ENCODE data around the gene MBTD1.

The MBTD1 gene

DNA sequence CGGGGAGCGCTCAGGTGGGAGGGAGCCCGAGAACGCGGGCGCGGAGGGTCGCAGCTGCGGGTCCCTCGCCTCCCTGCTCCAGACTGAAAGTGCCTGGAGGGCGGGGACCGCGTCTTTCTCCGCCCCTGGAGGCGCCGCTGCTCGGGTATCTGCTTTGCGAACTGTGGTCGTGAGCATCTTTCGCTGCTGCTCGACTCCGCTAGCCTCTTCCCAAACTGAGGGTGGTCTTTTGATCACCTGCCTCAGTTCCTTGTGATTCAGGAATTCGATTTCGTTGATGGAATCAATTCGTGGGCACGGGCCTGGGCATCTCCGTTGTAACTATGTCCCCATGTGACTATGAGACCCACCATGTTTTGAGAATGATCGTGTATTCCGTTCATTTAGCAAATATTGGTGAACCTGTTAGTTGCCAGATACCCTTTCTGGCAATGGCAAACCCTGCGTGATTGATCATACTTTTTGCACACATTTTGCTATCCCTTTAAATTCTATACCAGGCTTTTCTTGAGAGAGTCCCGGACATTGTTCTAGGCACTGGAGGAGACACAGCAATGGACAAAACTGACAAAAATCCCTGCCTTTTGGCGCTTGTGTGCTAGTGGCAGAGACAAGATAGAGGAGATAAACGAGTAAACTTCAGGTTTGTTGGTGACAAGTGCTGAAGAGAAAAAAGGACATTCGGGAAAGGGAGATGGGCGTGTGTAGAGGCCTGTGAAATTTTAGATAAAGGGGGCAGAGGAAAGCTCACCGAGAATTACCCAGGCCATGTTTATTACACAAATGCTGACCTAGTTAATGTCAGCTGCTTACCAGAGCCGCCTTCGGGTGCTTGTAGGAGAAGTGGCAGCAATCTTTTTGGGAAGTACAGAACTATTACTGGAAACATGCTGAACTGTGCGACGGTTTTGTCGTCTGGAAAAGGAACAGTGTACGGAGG, 1.4 kb upstream of the MBTD1 start:
- TF ChIP-seq, protein P1, sequence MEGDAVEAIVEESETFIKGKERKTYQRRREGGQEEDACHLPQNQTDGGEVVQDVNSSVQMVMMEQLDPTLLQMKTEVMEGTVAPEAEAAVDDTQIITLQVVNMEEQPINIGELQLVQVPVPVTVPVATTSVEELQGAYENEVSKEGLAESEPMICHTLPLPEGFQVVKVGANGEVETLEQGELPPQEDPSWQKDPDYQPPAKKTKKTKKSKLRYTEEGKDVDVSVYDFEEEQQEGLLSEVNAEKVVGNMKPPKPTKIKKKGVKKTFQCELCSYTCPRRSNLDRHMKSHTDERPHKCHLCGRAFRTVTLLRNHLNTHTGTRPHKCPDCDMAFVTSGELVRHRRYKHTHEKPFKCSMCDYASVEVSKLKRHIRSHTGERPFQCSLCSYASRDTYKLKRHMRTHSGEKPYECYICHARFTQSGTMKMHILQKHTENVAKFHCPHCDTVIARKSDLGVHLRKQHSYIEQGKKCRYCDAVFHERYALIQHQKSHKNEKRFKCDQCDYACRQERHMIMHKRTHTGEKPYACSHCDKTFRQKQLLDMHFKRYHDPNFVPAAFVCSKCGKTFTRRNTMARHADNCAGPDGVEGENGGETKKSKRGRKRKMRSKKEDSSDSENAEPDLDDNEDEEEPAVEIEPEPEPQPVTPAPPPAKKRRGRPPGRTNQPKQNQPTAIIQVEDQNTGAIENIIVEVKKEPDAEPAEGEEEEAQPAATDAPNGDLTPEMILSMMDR (IDR thresholded peaks at IDR 0.05; ENCODE audit: control insufficient read depth, insufficient read depth, low read depth, low read length, missing control alignments) = no peak
- DNase-seq (ENCODE audit: low read depth) = no peak
- peak overlapping the region; percentile 66 for H3K4me3 ChIP-seq (ENCODE audit: control insufficient read depth, low read depth, low read length)

DNA sequence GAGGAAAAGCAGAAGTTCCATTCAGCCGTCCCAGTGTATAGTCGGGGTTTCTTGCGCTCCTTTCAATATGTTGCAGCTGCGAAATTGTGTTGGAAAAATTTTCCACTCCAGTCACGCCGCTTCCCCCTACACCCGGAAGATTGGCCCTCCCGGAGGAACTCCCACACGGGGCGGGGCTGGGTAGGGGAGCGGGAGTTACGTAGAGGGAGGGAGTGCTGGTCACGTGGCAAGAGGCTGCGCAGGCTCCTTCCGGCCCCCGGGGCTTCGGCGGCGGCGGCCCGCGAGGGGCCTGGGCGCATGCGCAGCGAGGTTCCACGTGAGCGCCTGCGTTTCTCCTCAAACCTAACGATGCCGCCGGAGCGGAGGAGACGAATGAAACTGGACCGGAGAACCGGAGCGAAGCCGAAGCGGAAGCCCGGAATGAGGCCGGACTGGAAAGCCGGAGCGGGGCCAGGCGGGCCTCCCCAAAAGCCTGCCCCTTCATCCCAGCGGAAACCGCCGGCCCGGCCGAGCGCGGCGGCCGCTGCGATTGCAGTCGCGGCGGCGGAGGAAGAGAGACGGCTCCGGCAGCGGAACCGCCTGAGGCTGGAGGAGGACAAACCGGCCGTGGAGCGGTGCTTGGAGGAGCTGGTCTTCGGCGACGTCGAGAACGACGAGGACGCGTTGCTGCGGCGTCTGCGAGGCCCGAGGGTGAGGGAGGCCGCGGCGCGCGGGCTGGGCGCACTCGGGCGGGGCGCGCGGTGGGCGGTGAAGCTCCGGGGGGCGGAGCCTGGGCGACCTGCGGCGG, 581 bp upstream of the MBTD1 start, which contains the start of gene UTP18:
TSS of gene UTP18 (plus strand) at position 310 of the 787 bp plus-strand sequence. CDS start at position 349, 39 bp downstream.
- H3K4me3 ChIP-seq (ENCODE audit: control insufficient read depth, low read depth, low read length) = peak within 1 kb of the TSS; percentile 79
- DNase-seq (ENCODE audit: low read depth) = peak; percentile 93
- TF ChIP-seq, protein P1 (IDR thresholded peaks at IDR 0.05; ENCODE audit: control insufficient read depth, insufficient read depth, low read depth, low read length, missing control alignments) = no peak

DNA sequence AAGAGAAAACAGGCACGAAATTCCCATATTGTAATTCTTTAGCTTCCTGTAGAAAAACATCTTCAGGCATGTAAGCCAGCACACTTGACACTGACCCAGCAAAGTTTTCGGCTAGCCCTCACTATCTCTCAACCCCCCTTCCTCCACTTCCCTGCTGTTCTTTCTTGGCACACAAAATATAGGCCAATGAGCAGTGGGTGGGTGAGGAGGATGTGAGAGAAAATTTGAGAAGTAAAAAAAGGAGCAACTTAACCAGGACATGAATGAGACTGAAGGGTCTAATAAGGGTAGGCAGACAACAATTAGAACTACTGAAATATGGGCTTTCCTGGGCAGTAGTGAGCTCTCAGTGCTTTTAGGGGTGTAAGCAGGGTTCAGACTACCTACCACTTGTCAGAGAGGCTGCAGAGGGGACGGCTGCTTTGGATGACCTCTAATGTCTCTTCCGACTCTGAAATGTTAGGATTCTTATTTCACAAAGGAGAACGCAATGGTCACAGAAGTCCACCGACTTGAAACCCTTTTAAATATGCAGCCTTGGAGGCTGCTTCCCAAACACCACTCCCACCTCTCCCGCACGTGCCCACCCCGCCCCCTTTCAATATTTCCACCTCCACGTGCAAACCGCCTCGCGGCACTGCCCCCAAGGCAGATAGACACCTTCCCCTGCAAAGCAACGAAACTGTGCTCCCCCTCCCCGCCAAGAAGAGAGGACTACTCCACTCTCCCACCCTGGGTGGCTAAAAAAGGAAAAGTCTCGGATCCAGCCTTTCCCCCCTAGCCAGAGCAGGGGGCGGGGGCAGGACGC, 889 bp downstream of the MBTD1 start:
- H3K4me3 ChIP-seq (ENCODE audit: control insufficient read depth, low read depth, low read length) = peak overlapping the region; percentile 79
- DNase-seq (ENCODE audit: low read depth) = no peak
- TF ChIP-seq, protein P1 (IDR thresholded peaks at IDR 0.05; ENCODE audit: control insufficient read depth, insufficient read depth, low read depth, low read length, missing control alignments) = no peak

DNA sequence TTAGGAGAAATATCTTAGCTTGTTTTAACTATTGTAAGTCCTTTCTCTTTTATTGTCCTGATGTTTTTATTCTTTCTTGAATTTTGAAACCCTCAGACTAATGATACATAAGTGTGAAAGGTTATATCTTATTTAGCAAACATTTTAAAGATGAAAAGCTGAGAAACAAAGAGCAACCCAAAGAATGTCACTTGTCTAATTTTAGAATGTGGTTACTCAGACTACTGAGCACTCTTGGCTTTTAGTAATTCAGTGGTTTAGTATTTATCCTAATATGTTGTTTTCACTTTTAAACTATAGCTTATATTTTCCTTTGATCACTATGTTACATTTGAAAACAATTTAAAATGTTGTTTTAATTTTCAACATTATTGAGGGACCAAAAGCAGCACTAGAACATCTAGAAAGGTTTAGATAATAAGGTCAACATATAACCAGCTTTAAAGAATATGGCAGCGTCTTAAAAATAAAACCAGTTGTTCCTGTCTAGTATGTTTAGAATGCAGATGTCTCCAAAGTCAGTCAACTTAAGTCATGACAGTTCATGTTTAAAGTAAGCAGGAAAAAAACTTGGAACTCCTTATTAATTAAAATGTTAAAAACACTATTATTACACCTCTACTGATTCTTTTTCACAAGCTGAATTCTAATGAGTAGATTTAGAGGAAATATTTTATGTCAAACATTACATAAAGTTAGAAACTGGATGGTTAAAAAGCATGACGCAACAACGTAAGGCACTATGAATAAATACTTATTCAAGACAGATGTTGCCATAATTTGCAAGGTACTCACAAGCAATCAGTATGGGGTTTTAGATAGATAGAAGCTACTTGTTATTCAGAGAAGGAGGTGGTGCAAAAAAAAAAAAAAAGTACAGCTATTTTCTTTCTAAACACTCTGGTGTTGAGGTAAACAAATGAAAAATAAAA, 2.4 kb downstream of the MBTD1 start:
- DNase-seq (ENCODE audit: low read depth) = peak; percentile 14
- H3K4me3 ChIP-seq (ENCODE audit: control insufficient read depth, low read depth, low read length) = no peak overlapping the region
- TF ChIP-seq, protein P1 (IDR thresholded peaks at IDR 0.05; ENCODE audit: control insufficient read depth, insufficient read depth, low read depth, low read length, missing control alignments) = no peak

DNA sequence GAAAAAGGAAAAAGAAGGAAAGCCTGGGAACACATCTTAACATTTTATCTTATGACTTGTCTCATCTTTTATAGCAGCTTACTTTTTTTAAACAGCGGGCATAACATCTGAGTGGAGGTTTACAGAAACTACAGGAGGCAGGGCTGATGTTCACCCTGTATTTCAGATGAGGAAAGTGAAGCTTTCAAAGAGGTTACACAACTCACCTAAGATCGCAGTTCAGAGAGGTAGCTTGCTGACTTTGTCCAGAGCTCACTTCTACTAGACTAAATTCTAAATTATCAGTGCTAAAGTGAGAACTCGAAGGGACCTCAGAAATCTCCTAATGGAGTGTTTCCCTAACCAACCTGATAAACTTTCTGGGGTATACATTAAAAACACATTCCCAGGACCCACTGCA, 3.7 kb downstream of the MBTD1 start:
- DNase-seq (ENCODE audit: low read depth) = no peak
- TF ChIP-seq, protein P1 (IDR thresholded peaks at IDR 0.05; ENCODE audit: control insufficient read depth, insufficient read depth, low read depth, low read length, missing control alignments) = no peak
- H3K4me3 ChIP-seq (ENCODE audit: control insufficient read depth, low read depth, low read length) = no peak overlapping the region

Data from AG09309 (cell line).